NCI-H526 (cell line): ENCODE measurements around the gene GRIK3.

Experiments
- DNase-seq, 2 experiments: peaks; one replicate each; lab custom pipeline; 2025; lab: John Stamatoyannopoulos, UW

Gene GRIK3

GRCh38 chr1:36981126-36981525, 53.2 kb downstream of the GRIK3 start:
- DNase-seq, result no peak

- no peak for DNase-seq
Observed at GRCh38 chr1:36977731-36978406, 56.4 kb downstream of the GRIK3 start.

- no peak for DNase-seq
Observed at GRCh38 chr1:36975642-36976041, 58.7 kb downstream of the GRIK3 start.

- DNase-seq, result no peak
Observed at GRCh38 chr1:36973056-36973455, 61.3 kb downstream of the GRIK3 start.

GRCh38 chr1:36971852-36972618, 62.3 kb downstream of the GRIK3 start:
- no peak for DNase-seq

GRCh38 chr1:36968730-36969129, 65.6 kb downstream of the GRIK3 start:
- no peak for DNase-seq

GRCh38 chr1:36966242-36966641, 68.1 kb downstream of the GRIK3 start:
- no peak for DNase-seq

- DNase-seq, result no peak
Observed at GRCh38 chr1:36965275-36966159, 68.8 kb downstream of the GRIK3 start.

- no peak for DNase-seq
Observed at GRCh38 chr1:36964830-36965229, 69.5 kb downstream of the GRIK3 start.

GRCh38 chr1:36963006-36963405, 71.3 kb downstream of the GRIK3 start:
- no peak for DNase-seq

- no peak for DNase-seq
Observed at GRCh38 chr1:36961062-36961615, 73.2 kb downstream of the GRIK3 start.

- no peak for DNase-seq
Observed at GRCh38 chr1:36956570-36956969, 77.7 kb downstream of the GRIK3 start.

- DNase-seq, result no peak
Observed at GRCh38 chr1:36955016-36955415, 79.3 kb downstream of the GRIK3 start.

- DNase-seq, result no peak
Observed at GRCh38 chr1:36953061-36953460, 81.3 kb downstream of the GRIK3 start.

- DNase-seq, result no peak
Observed at GRCh38 chr1:36951761-36952160, 82.6 kb downstream of the GRIK3 start.

GRCh38 chr1:36951292-36951750, 83.0 kb downstream of the GRIK3 start:
- DNase-seq, result no peak

- DNase-seq, result peak in 1 of 2 experiments; percentile 71
Observed at GRCh38 chr1:36950604-36951291, 83.6 kb downstream of the GRIK3 start.

GRCh38 chr1:36948606-36949005, 85.7 kb downstream of the GRIK3 start:
- no peak for DNase-seq

GRCh38 chr1:36948147-36948546, 86.2 kb downstream of the GRIK3 start:
- no peak for DNase-seq

- DNase-seq, result no peak
Observed at GRCh38 chr1:36947384-36947783, 86.9 kb downstream of the GRIK3 start.

- DNase-seq, result no peak
Observed at GRCh38 chr1:36944883-36945282, 89.4 kb downstream of the GRIK3 start.

GRCh38 chr1:36942148-36942547, 92.2 kb downstream of the GRIK3 start:
- DNase-seq, result no peak
